HG03460 (cell line): Measurements from ENCODE around the gene CACUL1.

ENCODE experiments used
- ATAC-seq: cut with Tn5 transposase; IDR thresholded peaks from one replicate; pipeline ENCODE4 v1.9.1; 2021; ENCODE audit not compliant: unreplicated experiment

CACUL1 gene

GRCh38 chr10:118732245-118733165, 22.3 kb downstream of the CACUL1 start:
- ATAC-seq, result peak; percentile 43

- ATAC-seq, result no peak
Observed at GRCh38 chr10:118730756-118731456, 23.9 kb downstream of the CACUL1 start.

- peak; percentile 82 for ATAC-seq
Observed at GRCh38 chr10:118729641-118730258, 25.0 kb downstream of the CACUL1 start.

- peak; percentile 3 for ATAC-seq
Observed at GRCh38 chr10:118729200-118729599, 25.6 kb downstream of the CACUL1 start.

GRCh38 chr10:118725886-118726500, 28.8 kb downstream of the CACUL1 start:
- ATAC-seq, result no peak

- no peak for ATAC-seq
Observed at GRCh38 chr10:118723466-118723865, 31.3 kb downstream of the CACUL1 start.

GRCh38 chr10:118721539-118721876, 33.3 kb downstream of the CACUL1 start:
- no peak for ATAC-seq

GRCh38 chr10:118720685-118721538, 33.9 kb downstream of the CACUL1 start:
- peak; percentile 62 for ATAC-seq

GRCh38 chr10:118714366-118714765, 40.4 kb downstream of the CACUL1 start:
- ATAC-seq, result no peak

- no peak for ATAC-seq
Observed at GRCh38 chr10:118712930-118713634, 41.7 kb downstream of the CACUL1 start.

GRCh38 chr10:118712080-118712479, 42.7 kb downstream of the CACUL1 start:
- ATAC-seq, result no peak

- ATAC-seq, result no peak
Observed at GRCh38 chr10:118710487-118710886, 44.3 kb downstream of the CACUL1 start.

- no peak for ATAC-seq
Observed at GRCh38 chr10:118708571-118708970, 46.2 kb downstream of the CACUL1 start.

GRCh38 chr10:118704711-118705110, 50.1 kb downstream of the CACUL1 start:
- no peak for ATAC-seq

- ATAC-seq, result no peak
Observed at GRCh38 chr10:118701529-118702323, 53.0 kb downstream of the CACUL1 start.

GRCh38 chr10:118698421-118698820, 56.3 kb downstream of the CACUL1 start:
- peak; percentile 98 for ATAC-seq

GRCh38 chr10:118694848-118695247, 59.9 kb downstream of the CACUL1 start:
- ATAC-seq, result no peak

- ATAC-seq, result no peak
Observed at GRCh38 chr10:118692872-118693271, 61.9 kb downstream of the CACUL1 start.
